ENCODE data around the gene PPM1F.
A peak's percentile ranks its signal among the peaks of the same experiment; 100 is the strongest.
"Not testable (repeated sequence)": the region's sequence is repeated elsewhere in the genome, so short reads cannot be mapped to it uniquely, and the experiment has no call there.

The PPM1F gene

DNA sequence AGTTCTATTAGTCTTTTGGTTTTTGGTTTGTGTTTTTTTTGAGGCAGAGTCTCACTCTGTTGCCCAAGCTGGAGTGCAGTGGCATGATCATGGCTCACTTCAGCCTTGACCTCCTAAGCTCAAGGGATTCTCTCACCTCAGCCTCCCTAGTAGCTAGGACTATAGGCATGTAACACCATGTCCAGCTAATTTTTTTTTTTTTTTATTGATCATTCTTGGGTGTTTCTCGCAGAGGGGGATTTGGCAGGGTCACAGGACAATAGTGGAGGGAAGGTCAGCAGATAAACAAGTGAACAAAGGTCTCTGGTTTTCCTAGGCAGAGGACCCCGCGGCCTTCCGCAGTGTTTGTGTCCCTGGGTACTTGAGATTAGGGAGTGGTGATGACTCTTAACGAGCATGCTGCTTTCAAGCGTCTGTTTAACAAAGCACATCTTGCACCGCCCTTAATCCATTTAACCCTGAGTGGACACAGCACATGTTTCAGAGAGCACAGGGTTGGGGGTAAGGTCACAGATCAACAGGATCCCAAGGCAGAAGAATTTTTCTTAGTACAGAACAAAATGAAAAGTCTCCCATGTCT, 69.8 kb downstream of the PPM1F start:
- not testable (repeated sequence) for DNase-seq

DNA sequence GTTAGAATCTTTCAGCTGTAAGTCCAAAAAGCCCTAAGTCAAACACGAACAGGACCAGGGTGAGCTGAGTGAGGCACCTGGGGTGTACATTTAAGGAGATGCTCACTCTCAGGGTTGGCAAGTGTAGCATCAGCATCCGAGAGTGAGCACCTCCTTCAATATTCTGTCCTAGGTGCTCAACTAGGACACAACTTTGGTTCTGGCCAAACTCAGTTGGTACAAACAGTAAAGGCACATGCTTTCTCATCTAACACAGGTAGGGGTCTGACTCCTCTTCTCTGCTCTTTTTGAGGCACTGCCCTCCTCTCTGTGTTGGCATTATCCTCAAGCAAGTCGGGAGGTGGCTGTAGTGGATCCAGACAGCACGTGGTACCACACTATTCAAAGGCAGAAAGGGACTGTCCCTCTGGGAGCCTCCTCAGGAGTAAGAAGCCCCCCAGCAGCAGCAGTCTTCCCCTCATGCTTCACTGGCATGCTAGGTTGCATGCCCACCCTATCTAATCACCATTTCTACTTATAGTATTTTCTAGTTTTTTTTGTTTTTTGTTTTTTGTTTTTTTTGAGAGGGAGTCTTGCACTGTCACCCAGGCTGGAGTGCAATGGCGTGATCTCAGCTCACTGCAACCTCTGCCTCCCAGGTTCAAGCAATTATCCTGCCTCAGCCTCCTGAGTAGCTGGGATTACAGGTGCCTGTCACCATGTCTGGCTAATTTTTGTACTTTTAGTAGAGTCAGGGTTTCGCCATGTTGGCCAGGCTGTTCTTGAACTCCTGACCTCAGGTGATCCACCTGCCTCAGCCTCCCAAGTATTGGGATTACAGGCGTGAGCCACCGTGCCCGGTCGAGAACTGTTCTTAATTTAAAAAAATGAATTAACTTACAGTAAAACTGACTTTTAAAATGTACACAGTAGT, 70.6 kb downstream of the PPM1F start:
- DNase-seq: no peak

DNA sequence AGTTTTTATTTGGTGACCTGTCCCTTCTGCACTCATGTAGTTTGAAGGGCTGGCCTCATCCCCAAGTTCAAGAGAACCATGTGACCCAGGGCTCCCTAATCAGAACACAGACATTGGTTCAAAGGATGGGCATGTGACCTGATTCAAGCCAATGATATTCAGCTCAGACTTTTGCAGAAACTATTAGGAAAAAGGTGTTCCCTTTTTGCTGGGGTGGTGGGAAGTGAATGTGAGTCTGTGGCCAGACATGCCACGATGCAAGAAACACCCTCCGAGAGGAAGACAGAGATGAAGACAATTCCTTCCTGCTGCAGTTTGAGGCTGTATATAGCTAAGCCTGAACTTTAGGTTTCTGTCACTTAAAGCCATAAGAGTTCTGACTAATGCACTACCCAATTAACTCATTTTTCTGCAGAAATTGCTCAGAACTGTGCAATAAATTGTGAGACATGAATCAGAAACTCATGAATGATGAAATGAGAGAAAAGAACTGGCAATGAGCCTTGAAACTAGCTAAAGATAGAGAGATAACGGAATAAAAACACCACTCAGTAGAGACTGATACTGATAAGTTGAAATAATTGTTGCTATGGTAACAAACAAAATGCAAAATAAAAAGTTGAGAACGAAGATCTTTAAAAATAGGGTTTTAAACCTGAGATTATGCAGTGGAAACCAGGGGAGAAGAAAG, 76.0 kb downstream of the PPM1F start:
- peak; percentile 79 for DNase-seq

DNA sequence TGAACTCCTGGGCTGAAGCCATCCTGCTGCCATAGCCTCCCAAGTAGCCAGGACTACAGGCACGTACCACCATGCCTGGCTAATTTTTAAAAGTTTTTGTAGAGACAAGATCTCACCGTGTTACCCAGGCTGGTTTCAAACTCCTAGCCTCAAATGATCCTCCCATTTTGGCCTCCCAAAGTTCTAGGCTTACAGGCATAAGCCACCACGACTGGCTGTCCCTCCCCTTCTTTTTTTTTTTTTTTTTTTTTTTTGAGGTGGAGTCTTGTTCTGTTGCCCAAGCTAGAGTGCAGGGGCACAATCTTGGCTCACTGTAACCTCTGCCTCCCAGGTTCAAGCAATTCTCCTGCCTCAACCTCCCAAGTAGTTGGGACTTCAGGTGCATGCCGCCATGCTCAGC, 77.7 kb downstream of the PPM1F start:
- not testable (repeated sequence) for DNase-seq

DNA sequence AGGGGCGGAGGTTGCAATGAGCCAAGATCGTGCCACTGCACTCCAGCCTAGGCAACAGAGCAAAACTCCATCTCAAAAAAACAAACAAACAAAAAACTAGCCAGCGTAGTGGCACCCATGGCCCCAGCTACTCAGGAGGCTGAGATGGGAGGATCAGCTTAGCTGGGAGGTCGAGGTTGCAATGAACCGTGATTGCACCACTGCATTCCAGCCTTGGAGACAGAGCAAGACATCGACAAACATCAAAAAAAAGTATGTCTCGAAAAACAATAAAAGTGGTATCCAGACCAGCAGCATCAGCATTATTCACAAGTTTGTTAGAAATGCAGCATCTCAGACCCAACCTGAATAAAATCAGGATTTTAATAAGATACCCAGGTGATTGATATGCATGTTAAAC, 79.0 kb downstream of the PPM1F start:
- DNase-seq: no peak

DNA sequence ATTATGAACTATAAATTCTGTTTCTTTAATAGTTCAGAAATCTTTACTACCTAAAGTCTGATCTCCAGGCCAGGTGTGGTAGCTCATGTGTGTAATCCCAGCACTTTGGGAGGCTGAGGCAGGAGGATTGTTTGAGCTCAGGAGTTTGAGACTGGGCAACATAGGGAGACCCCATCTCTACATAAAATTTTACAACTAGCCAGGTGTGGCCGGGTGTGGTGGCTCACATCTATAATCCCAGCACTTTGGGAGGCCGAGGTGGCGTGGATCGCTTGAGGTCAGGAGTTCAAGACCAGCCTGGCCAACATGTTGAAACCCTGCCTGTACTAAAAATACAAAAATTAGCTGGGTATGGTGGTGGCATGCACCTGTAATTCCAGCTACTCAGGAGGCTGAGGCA, 79.9 kb downstream of the PPM1F start:
- DNase-seq: not testable (repeated sequence)

Data from inflammatory macrophage treated with lipopolysaccharide for 4 hours (primary cell).